Measurements from ENCODE around the gene PTPRN2.

- TF ChIP-seq CTCF (conservative IDR thresholded peaks at IDR 0.05; ENCODE audit: low read length) (no peak), EZH2phosphoT487 (IDR thresholded peaks at IDR 0.05; ENCODE audit: borderline replicate concordance, low read depth, low read length) (no peak)
Measured at GRCh38 chr7:158475679-158476052, 112.0 kb downstream of the PTPRN2 start.

All from OCI-LY7 (cell line).